ENCODE measurements around the gene RPS19.

- TF ChIP-seq, protein P1, sequence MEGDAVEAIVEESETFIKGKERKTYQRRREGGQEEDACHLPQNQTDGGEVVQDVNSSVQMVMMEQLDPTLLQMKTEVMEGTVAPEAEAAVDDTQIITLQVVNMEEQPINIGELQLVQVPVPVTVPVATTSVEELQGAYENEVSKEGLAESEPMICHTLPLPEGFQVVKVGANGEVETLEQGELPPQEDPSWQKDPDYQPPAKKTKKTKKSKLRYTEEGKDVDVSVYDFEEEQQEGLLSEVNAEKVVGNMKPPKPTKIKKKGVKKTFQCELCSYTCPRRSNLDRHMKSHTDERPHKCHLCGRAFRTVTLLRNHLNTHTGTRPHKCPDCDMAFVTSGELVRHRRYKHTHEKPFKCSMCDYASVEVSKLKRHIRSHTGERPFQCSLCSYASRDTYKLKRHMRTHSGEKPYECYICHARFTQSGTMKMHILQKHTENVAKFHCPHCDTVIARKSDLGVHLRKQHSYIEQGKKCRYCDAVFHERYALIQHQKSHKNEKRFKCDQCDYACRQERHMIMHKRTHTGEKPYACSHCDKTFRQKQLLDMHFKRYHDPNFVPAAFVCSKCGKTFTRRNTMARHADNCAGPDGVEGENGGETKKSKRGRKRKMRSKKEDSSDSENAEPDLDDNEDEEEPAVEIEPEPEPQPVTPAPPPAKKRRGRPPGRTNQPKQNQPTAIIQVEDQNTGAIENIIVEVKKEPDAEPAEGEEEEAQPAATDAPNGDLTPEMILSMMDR (conservative IDR thresholded peaks at IDR 0.05) = no peak
- TF ChIP-seq ZFX (IDR thresholded peaks at IDR 0.05) = no peak
Measured at GRCh38 chr19:41889896-41890295, 29.8 kb downstream of the RPS19 start.

All from C4-2B (cell line).